Inferior parietal cortex (tissue), 1 donor: ENCODE data around the gene GALNT10.
A peak's percentile ranks its signal among the peaks of the same experiment; 100 is the strongest.

ENCODE experiments used
- DNase-seq: peaks from one replicate; pipeline ENCODE4 v3.0.0-alpha.2; 2016; ENCODE audit errors: extremely low spot score

The GALNT10 gene

GRCh38 chr5:154296525-154297159, 106.1 kb downstream of the GALNT10 start:
- DNase-seq: no peak

DNA sequence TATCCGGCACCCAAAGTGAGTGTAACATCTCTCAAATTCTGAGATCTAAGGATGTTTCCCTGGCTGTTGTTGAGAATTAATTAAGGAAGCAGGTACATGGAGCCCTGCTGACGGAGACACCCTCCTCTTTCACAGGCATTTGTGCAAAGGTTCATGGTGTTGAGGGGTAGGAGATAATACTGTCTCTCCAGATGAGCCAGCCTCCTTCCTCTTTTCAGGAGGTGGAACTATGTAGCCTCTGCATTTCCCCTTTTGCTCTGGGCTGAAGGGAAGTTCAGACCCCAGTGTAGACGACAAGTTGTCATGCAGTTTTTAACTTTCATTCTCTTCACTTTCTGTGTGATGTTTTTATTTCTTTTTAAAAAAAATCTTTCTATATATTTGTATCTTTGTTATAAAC, 107.5 kb downstream of the GALNT10 start:
- DNase-seq: no peak

- DNase-seq: no peak
Measured at GRCh38 chr5:154300207-154300883, 109.8 kb downstream of the GALNT10 start.

DNA sequence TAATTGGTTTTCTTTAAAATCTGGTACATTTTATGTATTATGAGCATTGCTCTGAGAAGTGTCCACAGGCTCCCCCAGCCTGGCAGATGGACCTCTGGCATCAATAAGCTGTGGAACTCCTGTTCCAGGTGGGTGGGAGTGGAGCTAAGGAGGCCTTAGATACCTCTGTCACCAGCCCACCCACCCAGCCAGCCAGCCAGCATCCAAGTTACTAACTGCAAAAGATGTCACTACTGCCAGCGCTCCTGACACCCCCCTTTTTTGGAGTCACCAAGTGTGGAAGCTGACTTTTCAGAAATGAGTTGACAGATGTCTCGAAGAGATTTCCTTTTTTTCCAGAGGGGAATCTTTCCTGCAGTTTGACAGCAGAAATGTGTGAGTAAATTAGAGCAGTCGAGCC, 111.2 kb downstream of the GALNT10 start:
- DNase-seq: no peak

DNA sequence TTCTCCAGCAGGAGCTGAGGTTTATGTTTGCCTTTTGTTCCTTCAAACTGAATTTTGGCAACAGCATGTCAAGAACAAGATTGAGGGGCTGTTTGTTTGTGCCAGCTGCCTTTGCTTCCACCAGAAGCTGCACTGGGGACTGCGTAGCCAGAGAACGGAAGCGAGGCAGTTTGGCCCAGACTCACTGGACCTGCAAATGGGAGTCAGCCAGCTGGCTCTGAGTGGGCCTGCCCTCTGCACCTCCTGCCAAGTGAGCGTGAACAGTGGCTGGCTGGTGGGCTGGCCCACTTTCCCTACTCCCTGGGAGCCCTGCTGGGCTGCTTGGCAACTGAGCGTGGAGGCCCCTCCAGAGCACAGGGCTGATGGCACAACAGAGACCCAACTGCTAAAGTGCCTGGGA, 111.6 kb downstream of the GALNT10 start:
- peak; percentile 57 for DNase-seq

DNA sequence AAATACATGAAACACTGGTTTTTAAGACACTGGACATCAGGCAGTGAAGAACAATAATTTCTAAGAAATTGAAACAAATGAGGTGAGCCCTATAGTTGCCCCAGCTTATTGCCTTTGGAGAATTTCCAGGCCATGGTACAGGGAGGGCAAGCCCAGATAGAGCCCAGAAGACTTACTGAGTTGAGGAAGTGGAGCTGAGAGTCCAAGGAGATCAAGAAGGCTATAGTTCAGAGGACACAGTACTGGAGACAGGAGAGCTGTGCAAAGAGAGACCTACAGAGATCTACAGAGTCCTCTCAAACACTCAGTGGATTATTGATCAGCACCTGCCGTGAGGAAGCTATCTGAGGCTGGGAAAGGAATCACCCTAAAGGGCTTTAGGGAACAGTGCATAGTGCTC, 112.6 kb downstream of the GALNT10 start:
- no peak for DNase-seq

GRCh38 chr5:154308443-154309370, 118.2 kb downstream of the GALNT10 start:
- DNase-seq: no peak

GRCh38 chr5:154309371-154309745, 118.8 kb downstream of the GALNT10 start:
- DNase-seq: no peak

GRCh38 chr5:154309805-154310204, 119.3 kb downstream of the GALNT10 start:
- no peak for DNase-seq

GRCh38 chr5:154311362-154311761, 120.8 kb downstream of the GALNT10 start:
- no peak for DNase-seq

DNA sequence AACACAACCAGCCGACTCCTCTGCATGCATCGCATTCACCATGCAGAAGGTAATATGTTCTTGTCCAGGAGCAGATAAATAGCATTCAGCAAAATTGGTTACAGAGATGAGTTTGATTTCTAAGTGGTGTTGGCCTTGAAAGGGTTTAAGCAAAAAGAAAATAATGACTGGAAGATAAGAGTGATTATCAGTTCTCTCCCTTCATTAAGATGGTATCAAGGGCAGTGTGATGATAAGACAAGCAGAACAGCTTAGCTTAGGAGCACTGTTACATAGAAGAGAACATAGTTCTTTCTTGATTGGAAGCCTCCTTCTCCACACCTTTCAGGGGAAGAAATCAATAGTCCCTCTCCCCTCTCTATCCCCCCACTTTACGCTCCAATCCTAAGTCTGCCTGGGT, 121.5 kb downstream of the GALNT10 start:
- DNase-seq: no peak

- DNase-seq: no peak
Measured at GRCh38 chr5:154312576-154312975, 122.0 kb downstream of the GALNT10 start.

GRCh38 chr5:154313360-154314017, 123.0 kb downstream of the GALNT10 start:
- DNase-seq: no peak

DNA sequence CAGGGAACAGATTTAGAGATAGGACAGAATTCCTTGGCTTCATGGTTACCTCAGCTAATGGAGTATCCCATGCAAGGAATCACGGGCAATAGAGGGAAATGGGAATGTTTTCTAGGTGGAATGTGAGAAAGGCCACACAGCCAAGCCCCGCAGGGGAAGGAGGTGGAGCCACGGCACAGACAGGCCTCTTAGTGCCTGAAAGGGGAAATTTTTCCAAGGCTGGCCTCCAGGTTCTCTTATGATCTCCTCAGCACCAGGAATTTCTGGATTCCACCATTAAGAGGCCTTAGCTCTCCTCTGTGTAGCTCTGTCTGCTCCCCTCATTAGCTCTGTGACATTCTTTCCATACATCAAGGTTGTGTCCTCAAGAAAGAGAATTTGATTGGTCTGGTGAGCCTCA, 124.7 kb downstream of the GALNT10 start:
- no peak for DNase-seq

DNA sequence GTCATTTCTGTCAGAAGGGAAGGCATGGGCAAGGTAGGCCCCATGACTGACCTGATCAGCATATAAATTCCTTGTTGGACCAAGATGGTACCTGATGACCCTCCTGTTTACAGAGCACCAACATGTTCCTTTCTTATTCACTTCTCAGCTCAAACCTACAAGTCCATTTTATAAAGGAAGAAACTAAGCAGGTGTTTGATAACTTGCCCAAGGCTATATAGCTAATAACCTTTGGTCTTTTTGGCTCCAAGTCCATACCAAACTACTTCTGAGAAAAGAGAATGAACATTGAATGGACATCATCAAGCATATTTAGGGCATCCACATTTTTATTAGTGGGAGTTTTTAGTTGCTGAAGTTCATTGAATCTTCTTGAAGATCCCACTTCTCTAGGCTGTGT, 125.2 kb downstream of the GALNT10 start:
- DNase-seq: no peak

- DNase-seq: no peak
Measured at GRCh38 chr5:154316223-154316935, 125.8 kb downstream of the GALNT10 start.

DNA sequence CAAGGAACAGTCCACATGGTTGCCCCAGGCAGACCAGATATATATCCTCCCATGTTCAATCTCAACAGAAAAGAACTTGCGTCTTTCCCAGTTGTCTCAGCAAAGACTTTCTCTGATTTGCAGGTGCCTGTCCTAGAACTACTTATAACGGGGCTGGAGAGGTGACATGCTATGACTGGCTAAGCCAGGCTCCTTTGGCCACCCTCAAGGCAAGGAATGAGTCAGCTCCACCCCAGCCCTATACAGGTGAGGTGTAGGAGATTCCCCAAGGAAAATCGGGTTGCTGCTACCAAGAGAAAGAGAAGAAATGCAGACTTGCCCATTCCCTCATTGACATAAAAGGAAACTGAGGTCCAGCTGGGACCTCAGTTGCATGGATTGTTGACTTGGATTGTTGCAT, 127.4 kb downstream of the GALNT10 start:
- no peak for DNase-seq

GRCh38 chr5:154318691-154319090, 128.2 kb downstream of the GALNT10 start:
- no peak for DNase-seq

- DNase-seq: no peak
Measured at GRCh38 chr5:154319736-154320135, 129.2 kb downstream of the GALNT10 start.

DNA sequence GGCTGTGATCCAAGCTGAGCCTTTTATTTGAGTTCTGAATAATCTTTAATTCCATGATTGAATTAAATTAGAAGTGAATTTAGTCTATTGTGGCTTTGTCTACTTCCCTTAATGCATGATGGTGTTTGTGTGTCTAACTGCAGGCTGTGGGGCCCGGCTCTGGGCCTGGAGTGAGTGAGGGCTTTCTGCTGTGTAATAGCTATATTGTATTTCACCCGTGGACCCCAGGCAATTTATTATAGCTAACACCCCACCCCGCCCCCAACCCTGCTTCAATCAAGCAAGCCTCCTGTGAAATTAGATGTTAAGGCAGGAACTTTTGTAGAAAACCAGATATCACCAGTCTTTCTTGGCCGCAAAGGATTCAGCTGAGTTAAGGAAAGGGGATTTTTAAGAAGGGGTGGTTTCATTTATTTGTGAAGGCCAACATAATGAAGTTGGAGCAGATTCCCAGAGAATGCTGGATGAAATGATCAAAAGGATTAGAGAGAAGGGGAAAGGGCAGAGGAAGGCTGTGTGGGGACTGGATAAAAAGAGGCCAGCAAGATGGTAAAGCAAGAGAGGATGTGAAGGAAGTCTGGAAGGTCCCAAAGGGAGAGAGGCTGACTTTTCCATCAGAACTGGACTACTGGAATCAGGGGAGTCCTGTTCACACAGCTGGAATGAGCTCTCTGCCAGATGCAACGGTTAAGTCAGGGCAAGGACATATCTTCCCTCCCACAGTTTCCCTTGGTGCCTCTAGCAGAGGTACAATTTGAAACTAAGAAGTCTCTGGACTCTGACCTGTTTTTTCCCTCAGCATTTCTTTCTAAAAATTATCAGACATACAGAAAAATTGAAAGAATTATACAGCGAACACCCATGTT, 129.9 kb downstream of the GALNT10 start:
- no peak for DNase-seq

DNA sequence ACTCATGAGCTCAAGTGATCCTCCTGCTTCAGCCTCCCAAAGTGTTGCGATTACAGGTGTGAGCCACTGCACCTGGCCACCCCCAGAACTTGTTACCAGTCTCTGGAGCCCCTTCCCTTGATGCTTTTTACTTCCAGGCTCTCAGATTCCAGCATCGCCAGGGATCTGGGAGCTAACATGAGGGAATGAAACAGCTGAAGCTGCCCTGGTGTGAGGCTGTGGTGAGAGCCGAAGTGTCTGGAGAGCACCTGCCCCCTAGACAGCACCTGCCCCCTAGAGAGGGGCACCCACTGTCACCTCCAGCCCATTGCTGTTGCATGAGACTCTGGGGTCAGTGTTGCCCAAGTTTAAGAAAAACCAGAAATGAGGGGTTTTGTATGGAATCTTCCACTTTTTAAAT, 131.0 kb downstream of the GALNT10 start:
- no peak for DNase-seq
